Hepatocyte (in vitro differentiated cells): ENCODE measurements around the gene RAP1A.

Experiments used
- CTCF ChIP-seq: fragments of 200-600 bp; sonication (generic); IDR thresholded peaks from 2 replicates; pipeline ENCODE4 v1.5.1; 2016; ENCODE audit warnings: antibody characterized with exemption, mild to moderate bottlenecking; ENCODE audit not compliant: poor library complexity
- EZH2 ChIP-seq: fragments of 200-600 bp; sonication (generic); IDR thresholded peaks from 2 replicates; pipeline ENCODE4 v1.6.1; 2016; ENCODE audit warnings: antibody characterized with exemption, mild to moderate bottlenecking, borderline replicate concordance

GRCh38 chr1:111598544-111598943 lies 21.0 kb upstream of the RAP1A start:
- TF ChIP-seq CTCF (no peak), EZH2 (no peak)
